Mucosa of stomach (tissue), 1 donor: ENCODE measurements around the gene OAS3.

Source experiments
- H3K27me3 ChIP-seq: one replicate; pipeline ENCODE4 v1.7.0; 2013; ENCODE audit warnings: mild to moderate bottlenecking, low read length; ENCODE audit not compliant: control insufficient read depth, insufficient read depth
- H3K36me3 ChIP-seq: one replicate; pipeline ENCODE4 v1.7.0; 2013; ENCODE audit warnings: low read length; ENCODE audit not compliant: control insufficient read depth, insufficient read depth
- H3K4me1 ChIP-seq: one replicate; pipeline ENCODE4 v1.7.0; 2013; ENCODE audit warnings: mild to moderate bottlenecking, low read length; ENCODE audit not compliant: control insufficient read depth, insufficient read depth
- H3K4me3 ChIP-seq: one replicate; pipeline ENCODE4 v1.7.0; 2013; ENCODE audit warnings: low read length
- H3K9ac ChIP-seq: one replicate; pipeline ENCODE4 v1.7.0; 2013; ENCODE audit warnings: mild to moderate bottlenecking, low read length, moderate library complexity
- H3K9me3 ChIP-seq: one replicate; pipeline ENCODE4 v1.7.0; 2013; ENCODE audit warnings: mild to moderate bottlenecking, low read length, moderate library complexity; ENCODE audit not compliant: control insufficient read depth
- donor health status: Pancreatic carcinoma.

OAS3 gene

DNA sequence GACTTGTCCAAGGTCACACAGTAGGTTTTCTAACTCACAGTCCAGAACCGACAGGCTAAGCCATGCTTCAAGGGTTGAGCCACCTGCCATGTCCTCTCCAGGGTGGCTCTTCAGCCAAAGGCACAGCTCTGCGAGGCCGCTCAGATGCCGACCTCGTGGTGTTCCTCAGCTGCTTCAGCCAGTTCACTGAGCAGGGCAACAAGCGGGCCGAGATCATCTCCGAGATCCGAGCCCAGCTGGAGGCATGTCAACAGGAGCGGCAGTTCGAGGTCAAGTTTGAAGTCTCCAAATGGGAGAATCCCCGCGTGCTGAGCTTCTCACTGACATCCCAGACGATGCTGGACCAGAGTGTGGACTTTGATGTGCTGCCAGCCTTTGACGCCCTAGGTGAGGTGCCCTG is 27.4 kb downstream of the OAS3 start:
- Histone ChIP-seq H3K9ac (no peak overlapping the region), H3K4me1 (no peaks in the 10 kb centered on the region), H3K27me3 (no peaks in the 10 kb centered on the region), H3K4me3 (no peak overlapping the region), H3K9me3 (no peaks in the 10 kb centered on the region), H3K36me3 (peaks cover 11% of the 10 kb centered on the region)

DNA sequence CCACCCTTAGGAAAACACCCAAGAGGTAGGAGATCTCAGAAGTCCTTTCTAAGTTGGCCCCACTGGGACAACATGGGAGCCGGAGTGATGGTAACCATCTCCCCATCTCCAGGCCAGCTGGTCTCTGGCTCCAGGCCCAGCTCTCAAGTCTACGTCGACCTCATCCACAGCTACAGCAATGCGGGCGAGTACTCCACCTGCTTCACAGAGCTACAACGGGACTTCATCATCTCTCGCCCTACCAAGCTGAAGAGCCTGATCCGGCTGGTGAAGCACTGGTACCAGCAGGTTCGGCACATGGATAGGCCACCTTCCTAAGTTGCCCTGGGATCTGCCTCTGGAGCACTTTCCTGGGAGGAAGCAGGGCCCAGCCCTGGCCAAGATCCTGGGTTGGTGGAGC is 29.0 kb downstream of the OAS3 start:
- no peaks in the 10 kb centered on the region for H3K27me3 ChIP-seq
- no peak overlapping the region for H3K9ac ChIP-seq
- H3K4me1 ChIP-seq = no peaks in the 10 kb centered on the region
- no peak overlapping the region for H3K4me3 ChIP-seq
- H3K36me3 ChIP-seq = peaks cover 11% of the 10 kb centered on the region
- no peaks in the 10 kb centered on the region for H3K9me3 ChIP-seq

DNA sequence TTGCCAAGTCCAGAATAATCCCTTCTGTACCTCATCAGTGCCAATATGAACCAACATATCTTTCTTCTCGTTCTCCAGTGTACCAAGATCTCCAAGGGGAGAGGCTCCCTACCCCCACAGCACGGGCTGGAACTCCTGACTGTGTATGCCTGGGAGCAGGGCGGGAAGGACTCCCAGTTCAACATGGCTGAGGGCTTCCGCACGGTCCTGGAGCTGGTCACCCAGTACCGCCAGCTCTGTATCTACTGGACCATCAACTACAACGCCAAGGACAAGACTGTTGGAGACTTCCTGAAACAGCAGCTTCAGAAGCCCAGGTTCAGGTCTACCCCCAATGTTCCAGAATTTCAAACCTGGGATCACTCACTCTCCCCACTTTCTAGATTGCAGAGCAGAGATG is 29.6 kb downstream of the OAS3 start:
- H3K4me3 ChIP-seq = no peak overlapping the region
- no peaks in the 10 kb centered on the region for H3K4me1 ChIP-seq
- H3K9me3 ChIP-seq = no peaks in the 10 kb centered on the region
- peaks cover 11% of the 10 kb centered on the region for H3K36me3 ChIP-seq
- no peak overlapping the region for H3K9ac ChIP-seq
- H3K27me3 ChIP-seq = no peaks in the 10 kb centered on the region

DNA sequence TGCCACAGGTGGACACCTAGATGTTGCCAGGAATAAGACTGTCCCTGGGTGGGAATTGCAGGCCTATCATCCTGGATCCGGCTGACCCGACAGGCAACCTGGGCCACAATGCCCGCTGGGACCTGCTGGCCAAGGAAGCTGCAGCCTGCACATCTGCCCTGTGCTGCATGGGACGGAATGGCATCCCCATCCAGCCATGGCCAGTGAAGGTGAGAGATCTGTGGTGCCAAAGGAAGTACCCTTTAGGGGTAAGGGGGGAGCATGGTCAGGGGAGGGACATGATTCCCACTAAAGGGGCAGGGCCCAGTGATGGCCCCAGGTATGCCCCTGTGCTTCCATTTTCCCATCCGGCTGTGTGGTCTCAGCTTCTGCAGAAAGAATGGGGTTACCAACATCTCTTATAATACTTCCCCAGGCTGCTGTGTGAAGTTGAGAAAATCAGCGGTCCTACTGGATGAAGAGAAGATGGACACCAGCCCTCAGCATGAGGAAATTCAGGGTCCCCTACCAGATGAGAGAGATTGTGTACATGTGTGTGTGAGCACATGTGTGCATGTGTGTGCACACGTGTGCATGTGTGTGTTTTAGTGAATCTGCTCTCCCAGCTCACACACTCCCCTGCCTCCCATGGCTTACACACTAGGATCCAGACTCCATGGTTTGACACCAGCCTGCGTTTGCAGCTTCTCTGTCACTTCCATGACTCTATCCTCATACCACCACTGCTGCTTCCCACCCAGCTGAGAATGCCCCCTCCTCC is 31.5 kb downstream of the OAS3 start:
- Histone ChIP-seq H3K27me3 (no peaks in the 10 kb centered on the region), H3K9me3 (no peaks in the 10 kb centered on the region), H3K4me3 (no peak overlapping the region), H3K36me3 (peaks cover 11% of the 10 kb centered on the region), H3K9ac (no peak overlapping the region), H3K4me1 (no peaks in the 10 kb centered on the region)

DNA sequence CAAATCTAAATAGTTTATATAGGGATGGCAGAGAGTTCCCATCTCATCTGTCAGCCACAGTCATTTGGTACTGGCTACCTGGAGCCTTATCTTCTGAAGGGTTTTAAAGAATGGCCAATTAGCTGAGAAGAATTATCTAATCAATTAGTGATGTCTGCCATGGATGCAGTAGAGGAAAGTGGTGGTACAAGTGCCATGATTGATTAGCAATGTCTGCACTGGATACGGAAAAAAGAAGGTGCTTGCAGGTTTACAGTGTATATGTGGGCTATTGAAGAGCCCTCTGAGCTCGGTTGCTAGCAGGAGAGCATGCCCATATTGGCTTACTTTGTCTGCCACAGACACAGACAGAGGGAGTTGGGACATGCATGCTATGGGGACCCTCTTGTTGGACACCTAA is 32.1 kb downstream of the OAS3 start:
- Histone ChIP-seq H3K36me3 (peaks cover 11% of the 10 kb centered on the region), H3K27me3 (no peaks in the 10 kb centered on the region), H3K4me1 (no peaks in the 10 kb centered on the region)

DNA sequence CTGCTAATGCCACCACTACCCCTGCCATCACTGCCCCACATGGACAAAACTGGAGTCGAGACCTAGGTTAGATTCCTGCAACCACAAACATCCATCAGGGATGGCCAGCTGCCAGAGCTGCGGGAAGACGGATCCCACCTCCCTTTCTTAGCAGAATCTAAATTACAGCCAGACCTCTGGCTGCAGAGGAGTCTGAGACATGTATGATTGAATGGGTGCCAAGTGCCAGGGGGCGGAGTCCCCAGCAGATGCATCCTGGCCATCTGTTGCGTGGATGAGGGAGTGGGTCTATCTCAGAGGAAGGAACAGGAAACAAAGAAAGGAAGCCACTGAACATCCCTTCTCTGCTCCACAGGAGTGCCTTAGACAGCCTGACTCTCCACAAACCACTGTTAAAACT is 33.0 kb downstream of the OAS3 start:
- peaks cover 11% of the 10 kb centered on the region for H3K36me3 ChIP-seq
- H3K4me3 ChIP-seq = no peak overlapping the region

More for the DNA sequence above, 32.1 kb downstream of the OAS3 start:
- no peaks in the 10 kb centered on the region for H3K9me3 ChIP-seq
- no peak overlapping the region for H3K4me3 ChIP-seq
- H3K9ac ChIP-seq = no peak overlapping the region

DNA sequence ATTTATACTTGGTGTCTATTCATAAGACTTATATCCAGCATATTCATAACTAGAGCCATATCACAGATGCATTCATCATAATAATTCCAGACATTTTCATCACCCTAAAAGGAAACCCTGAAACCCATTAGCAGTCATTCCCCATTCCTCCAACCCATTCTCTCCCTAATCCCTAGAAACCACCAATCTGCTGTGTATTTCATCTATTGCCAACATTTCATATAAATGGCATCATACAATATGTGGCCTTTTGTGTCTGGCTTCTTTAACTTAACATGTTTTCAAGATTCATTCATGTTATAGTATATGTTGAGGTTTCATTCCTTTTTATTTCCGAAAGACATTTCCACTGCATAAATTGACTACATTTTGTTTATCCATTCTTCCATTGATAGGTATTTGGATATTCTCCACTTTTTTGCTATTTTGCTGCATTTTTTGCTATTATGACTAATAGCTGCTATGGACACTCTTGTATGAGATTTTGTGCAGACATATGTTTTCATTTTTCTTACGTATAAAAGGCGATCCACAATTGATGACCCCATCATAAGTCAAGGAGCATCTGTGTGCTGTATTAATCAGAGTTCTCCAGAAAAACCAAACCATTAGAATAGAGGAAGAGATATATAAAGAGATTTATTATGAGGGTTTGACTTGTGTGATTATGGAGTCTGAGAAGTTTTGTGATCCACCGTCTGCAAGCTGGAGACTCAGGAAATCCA is 34.9 kb downstream of the OAS3 start:
- Histone ChIP-seq H3K9ac (no peak overlapping the region), H3K9me3 (no peaks in the 10 kb centered on the region), H3K27me3 (no peaks in the 10 kb centered on the region), H3K4me1 (peaks cover 7% of the 10 kb centered on the region), H3K36me3 (peaks cover 11% of the 10 kb centered on the region), H3K4me3 (no peak overlapping the region)

More for the DNA sequence above, 33.0 kb downstream of the OAS3 start:
- H3K9ac ChIP-seq = no peak overlapping the region
- H3K27me3 ChIP-seq = no peaks in the 10 kb centered on the region
- no peaks in the 10 kb centered on the region for H3K9me3 ChIP-seq
- no peaks in the 10 kb centered on the region for H3K4me1 ChIP-seq

DNA sequence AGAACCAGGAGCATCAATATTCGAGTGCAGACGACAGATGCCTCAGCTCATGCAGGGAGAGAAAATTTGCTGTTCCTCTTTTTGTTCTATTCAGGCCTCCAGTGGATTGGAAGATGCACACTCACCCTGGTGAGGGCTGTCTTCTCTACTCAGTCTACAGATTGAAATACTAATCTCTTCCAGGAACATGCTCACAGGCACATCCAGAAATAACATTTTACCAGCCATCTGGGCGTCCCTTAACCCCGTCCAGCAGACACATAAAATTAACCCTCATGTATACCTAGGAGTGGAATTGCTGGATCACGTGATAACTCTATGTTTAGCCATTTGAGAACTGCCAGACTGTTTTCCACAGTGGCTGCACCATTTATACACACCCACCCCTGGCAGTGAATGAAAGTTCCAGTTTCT is 35.6 kb downstream of the OAS3 start:
- H3K27me3 ChIP-seq = no peaks in the 10 kb centered on the region
- peaks cover 11% of the 10 kb centered on the region for H3K36me3 ChIP-seq
- no peak overlapping the region for H3K9ac ChIP-seq
- peaks cover 7% of the 10 kb centered on the region for H3K4me1 ChIP-seq
- H3K4me3 ChIP-seq = no peak overlapping the region
- no peaks in the 10 kb centered on the region for H3K9me3 ChIP-seq

DNA sequence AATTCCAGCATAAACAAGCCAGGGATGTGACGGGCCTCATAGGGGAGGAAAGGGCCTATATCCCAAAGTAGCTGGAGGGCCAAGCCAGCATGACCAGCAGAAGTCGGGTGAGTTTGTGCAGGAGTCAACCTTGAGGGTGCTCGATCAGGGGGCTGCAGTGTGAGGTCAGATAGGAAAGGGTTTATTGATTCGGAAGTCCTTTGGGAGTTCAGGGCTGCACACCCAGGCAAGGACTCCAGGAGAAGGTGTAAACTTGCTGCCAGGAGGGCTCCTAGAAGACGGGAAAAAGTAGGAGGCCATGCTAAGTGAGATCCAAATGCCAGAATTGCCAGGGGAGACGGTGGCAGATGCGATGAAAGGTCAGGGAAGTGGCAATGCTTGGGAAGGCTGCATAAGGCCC is 36.6 kb downstream of the OAS3 start:
- Histone ChIP-seq H3K4me1 (peaks cover 13% of the 10 kb centered on the region), H3K9me3 (no peaks in the 10 kb centered on the region), H3K4me3 (no peak overlapping the region), H3K27me3 (no peaks in the 10 kb centered on the region), H3K9ac (no peak overlapping the region), H3K36me3 (peaks cover 3% of the 10 kb centered on the region)

DNA sequence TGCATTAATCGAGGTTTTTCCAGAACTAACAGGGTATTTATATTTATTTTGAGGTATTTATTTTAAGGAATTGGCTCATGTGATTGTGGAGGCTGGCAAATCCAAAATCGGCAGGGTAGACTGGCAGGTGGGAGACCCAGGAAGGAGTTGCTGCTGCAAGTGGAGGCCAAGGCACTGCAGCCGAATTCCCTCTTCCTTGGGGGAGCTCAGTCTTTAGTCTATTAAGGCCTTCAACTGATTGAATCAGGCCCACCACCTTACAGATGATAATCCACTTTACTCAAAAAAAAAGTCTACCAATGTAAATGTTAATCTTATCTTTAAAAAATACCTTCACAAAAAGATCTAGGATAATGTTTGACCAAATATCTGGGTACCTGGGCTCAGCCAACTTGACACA is 38.9 kb downstream of the OAS3 start:
- Histone ChIP-seq H3K4me1 (peaks cover 13% of the 10 kb centered on the region), H3K27me3 (no peaks in the 10 kb centered on the region), H3K4me3 (no peak overlapping the region), H3K36me3 (no peaks in the 10 kb centered on the region), H3K9ac (no peak overlapping the region), H3K9me3 (no peaks in the 10 kb centered on the region)

DNA sequence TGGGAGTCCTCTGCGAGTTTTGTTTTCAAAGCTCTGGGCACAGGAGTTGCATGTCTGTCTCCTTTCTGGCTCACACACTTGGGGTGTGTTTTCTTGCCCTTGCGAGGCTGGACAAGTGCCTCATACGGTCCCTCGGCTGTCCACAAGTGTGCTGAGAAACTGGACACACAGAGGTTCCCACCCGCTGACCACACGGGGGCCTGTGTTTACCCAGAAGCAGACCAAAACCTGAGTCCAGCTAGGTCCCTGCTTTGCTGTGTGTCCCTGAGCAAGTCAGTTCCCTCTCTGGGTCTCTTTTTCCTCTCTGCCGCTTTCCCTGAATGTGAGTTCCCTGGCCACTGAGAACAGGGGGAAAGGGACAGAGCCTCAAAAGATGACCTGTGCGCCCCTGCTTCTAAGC is 39.4 kb downstream of the OAS3 start:
- H3K36me3 ChIP-seq = no peaks in the 10 kb centered on the region
- H3K9me3 ChIP-seq = no peaks in the 10 kb centered on the region
- no peaks in the 10 kb centered on the region for H3K27me3 ChIP-seq
- H3K4me3 ChIP-seq = no peak overlapping the region
- peak overlapping the region; percentile 78 for H3K9ac ChIP-seq
- peaks cover 13% of the 10 kb centered on the region for H3K4me1 ChIP-seq

DNA sequence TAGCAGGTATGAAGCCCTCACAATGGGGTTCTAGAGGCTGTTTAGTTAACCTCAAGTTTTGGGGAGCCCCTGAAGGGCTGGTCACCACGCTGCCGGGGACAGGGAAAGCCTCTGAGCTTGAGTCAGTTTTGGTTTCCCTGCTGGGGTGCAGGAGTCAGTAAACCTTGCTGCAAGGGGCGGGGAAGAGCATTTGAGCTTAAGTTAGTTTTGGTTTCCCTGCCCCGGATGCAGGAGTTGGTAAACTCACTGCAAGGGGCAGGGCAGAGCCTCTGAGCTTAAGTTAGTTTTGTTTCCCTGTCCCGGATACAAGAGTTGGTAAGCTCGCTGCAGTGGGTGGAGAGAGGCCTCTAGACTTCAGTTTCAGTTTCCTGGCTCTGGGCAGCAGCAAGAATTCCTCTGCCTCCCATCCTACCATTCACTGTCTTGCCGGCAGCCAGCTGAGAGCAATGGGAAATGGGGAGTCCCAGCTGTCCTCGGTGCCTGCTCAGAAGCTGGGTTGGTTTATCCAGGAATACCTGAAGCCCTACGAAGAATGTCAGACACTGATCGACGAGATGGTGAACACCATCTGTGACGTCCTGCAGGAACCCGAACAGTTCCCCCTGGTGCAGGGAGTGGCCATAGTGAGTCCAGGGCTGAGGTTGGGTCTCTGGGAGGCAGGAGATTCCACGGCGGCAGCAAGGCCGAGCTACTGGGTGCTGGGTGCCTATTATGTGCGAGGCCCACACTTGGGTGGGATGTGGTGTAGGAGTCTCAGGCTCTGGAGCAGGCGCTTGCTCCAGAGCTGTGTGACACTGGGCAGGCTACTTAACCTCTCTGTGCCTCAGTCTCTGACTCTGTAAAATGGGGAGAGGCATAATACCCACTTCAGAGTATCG is 40.1 kb downstream of the OAS3 start, which contains the start of gene OAS2:
Gene OAS2, plus strand, starts transcription at position 357 of the 878 bp plus-strand sequence. Its CDS starts 90 bp downstream, at position 447.
- Histone ChIP-seq H3K36me3 (no peaks in the 10 kb centered on the region), H3K4me3 (peak within 1 kb of the TSS; percentile 65), H3K9ac (peak within 1 kb of the TSS; percentile 78), H3K4me1 (peaks cover 13% of the 10 kb centered on the region), H3K27me3 (no peaks in the 10 kb centered on the region), H3K9me3 (no peaks in the 10 kb centered on the region)
